Measurements from ENCODE around the gene CCDC170. TPM values are rescaled to one million over a fixed set of nuclear protein-coding genes. Genes with fewer than 3 reads are reported as not detected.

CCDC170 gene
- total and polyA plus RNA-seq, 3 donors from 2014 or later = 3.1 to 9.5 (median 3.3) TPM

- Histone ChIP-seq H3K4me3 (no peak overlapping the region), H3K36me3 (ENCODE audit: low read depth, missing control alignments) (no peaks in the 10 kb centered on the region), H3K27me3 (no peaks in the 10 kb centered on the region), H3K27ac (no peak overlapping the region), H3K4me1 (no peaks in the 10 kb centered on the region), H3K9me3 (no peaks in the 10 kb centered on the region)
- TF ChIP-seq POLR2A (IDR thresholded peaks at IDR 0.05) = no peak
- TF ChIP-seq, protein P1, sequence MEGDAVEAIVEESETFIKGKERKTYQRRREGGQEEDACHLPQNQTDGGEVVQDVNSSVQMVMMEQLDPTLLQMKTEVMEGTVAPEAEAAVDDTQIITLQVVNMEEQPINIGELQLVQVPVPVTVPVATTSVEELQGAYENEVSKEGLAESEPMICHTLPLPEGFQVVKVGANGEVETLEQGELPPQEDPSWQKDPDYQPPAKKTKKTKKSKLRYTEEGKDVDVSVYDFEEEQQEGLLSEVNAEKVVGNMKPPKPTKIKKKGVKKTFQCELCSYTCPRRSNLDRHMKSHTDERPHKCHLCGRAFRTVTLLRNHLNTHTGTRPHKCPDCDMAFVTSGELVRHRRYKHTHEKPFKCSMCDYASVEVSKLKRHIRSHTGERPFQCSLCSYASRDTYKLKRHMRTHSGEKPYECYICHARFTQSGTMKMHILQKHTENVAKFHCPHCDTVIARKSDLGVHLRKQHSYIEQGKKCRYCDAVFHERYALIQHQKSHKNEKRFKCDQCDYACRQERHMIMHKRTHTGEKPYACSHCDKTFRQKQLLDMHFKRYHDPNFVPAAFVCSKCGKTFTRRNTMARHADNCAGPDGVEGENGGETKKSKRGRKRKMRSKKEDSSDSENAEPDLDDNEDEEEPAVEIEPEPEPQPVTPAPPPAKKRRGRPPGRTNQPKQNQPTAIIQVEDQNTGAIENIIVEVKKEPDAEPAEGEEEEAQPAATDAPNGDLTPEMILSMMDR (IDR thresholded peaks at IDR 0.05) = no peak
- intact Hi-C loops (cut with DNase I; ENCODE audit: low total_unique reads) = no loop called here
- DNase-seq = no peak
Measured at GRCh38 chr6:151464702-151465101, 29.1 kb upstream of the CCDC170 start.

- WGBS, 2 donors = 30 to 44% methylated on average over 16 of the region's 16 CpGs
- intact Hi-C loops (cut with DNase I; ENCODE audit: low total_unique reads) = no loop called here
- no peak for TF ChIP-seq POLR2A (IDR thresholded peaks at IDR 0.05)
- TF ChIP-seq, protein P1 (IDR thresholded peaks at IDR 0.05) = peak; percentile 65 to 97 (median 89)
Measured at GRCh38 chr6:151475653-151476523, 17.9 kb upstream of the CCDC170 start.

DNA sequence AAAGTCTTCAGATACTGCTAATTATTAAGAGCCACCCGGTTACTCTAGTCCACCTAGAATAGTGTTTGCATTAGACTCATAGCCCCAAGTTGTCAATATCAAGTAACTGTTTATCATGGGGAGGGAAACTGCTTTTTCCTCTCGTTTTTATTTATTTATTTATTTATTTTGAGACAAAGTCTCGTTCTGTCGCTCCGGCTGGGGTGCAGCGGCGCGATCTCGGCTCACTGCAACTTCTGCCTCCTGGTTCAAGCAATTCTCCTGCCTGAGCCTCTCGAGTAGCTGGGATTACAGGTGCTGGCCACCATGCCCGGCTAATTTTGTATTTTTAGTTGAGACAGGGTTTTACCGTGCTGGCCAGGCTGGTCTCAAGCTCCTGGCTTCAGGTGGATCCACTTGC is 16.1 kb upstream of the CCDC170 start:
- H3K27me3 ChIP-seq = no peaks in the 10 kb centered on the region
- no peak overlapping the region for H3K4me3 ChIP-seq
- no peaks in the 10 kb centered on the region for H3K9me3 ChIP-seq
- WGBS, 2 donors = 90 to 92% methylated on average over 12 of the region's 12 CpGs
- no peaks in the 10 kb centered on the region for H3K4me1 ChIP-seq
- no peak for DNase-seq
- no peaks in the 10 kb centered on the region for H3K36me3 ChIP-seq (ENCODE audit: low read depth, missing control alignments)
- H3K27ac ChIP-seq = no peak overlapping the region
- intact Hi-C loops (cut with DNase I; ENCODE audit: low total_unique reads) = no loop called here
- TF ChIP-seq POLR2A (IDR thresholded peaks at IDR 0.05) = no peak
- TF ChIP-seq, protein P1 (IDR thresholded peaks at IDR 0.05) = no peak

More at GRCh38 chr6:151475653-151476523, 17.9 kb upstream of the CCDC170 start:
- H3K27me3 ChIP-seq = no peaks in the 10 kb centered on the region
- DNase-seq = peak; percentile 87
- no peak overlapping the region for H3K27ac ChIP-seq
- no peaks in the 10 kb centered on the region for H3K9me3 ChIP-seq
- no peaks in the 10 kb centered on the region for H3K36me3 ChIP-seq (ENCODE audit: low read depth, missing control alignments)
- no peaks in the 10 kb centered on the region for H3K4me1 ChIP-seq
- H3K4me3 ChIP-seq = no peak overlapping the region

GRCh38 chr6:151478670-151479069 is 15.1 kb upstream of the CCDC170 start:
- H3K9me3 ChIP-seq = no peaks in the 10 kb centered on the region
- no peaks in the 10 kb centered on the region for H3K36me3 ChIP-seq (ENCODE audit: low read depth, missing control alignments)
- intact Hi-C loops (cut with DNase I; ENCODE audit: low total_unique reads) = no loop called here
- no peak for DNase-seq
- no peaks in the 10 kb centered on the region for H3K27me3 ChIP-seq
- no peaks in the 10 kb centered on the region for H3K4me1 ChIP-seq
- WGBS, 2 donors = 86 to 95% methylated on average over 6 of the region's 6 CpGs
- no peak overlapping the region for H3K27ac ChIP-seq
- no peak for TF ChIP-seq POLR2A (IDR thresholded peaks at IDR 0.05)
- TF ChIP-seq, protein P1 (IDR thresholded peaks at IDR 0.05) = no peak
- H3K4me3 ChIP-seq = no peak overlapping the region

DNA sequence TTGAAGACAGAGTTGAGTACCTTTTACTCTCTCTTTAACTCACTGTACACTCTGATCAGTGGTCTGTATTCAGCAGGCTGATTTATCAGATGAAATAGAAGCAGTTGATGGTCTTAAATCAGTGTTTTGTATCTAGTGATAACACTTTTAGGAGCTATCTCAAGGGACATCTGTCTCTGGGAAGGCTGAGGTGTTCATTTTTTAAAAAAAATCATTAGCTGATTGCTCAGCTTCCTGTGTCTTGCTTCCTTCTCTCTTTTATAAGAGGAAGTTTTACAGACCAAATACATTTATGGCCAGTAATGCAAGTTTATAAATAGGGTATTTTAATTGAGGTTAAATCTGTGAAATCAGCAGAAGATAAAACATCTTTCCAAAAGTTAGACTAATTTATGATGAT is 12.0 kb upstream of the CCDC170 start:
- no peaks in the 10 kb centered on the region for H3K4me1 ChIP-seq
- no peak for TF ChIP-seq POLR2A (IDR thresholded peaks at IDR 0.05)
- TF ChIP-seq, protein P1 (IDR thresholded peaks at IDR 0.05) = no peak
- no peaks in the 10 kb centered on the region for H3K27me3 ChIP-seq
- no peak overlapping the region for H3K4me3 ChIP-seq
- intact Hi-C loops (cut with DNase I; ENCODE audit: low total_unique reads) = no loop called here
- H3K36me3 ChIP-seq (ENCODE audit: low read depth, missing control alignments) = no peaks in the 10 kb centered on the region
- DNase-seq = no peak
- no peaks in the 10 kb centered on the region for H3K9me3 ChIP-seq
- H3K27ac ChIP-seq = no peak overlapping the region
